IMR-90 (cell line): ENCODE data around the gene C2CD4C. TPM values are rescaled to one million over a fixed set of nuclear protein-coding genes. Genes with fewer than 3 reads are reported as not detected.

Experiments
- ATAC-seq: fragments of 200-7000 bp; cut with Tn5 transposase; 2 replicates; pipeline ENCODE4 v1.9.1; 2020; ENCODE audit warnings: low read depth, mild to moderate bottlenecking, moderate library complexity
- BruUV-seq: library from RNA; stranded (reverse); fragments of 400-500 nt; replicated peaks from 2 replicates; lab custom pipeline; 2021; lab: Mats Ljungman, UMichigan
- CTCF ChIA-PET: fragments of 300-600 bp; formaldehyde crosslinking; extraction: SDS; loops from one replicate; lab custom pipeline; 2021; ENCODE audit warnings: antibody characterized with exemption; lab: Yijun Ruan, JAX
- POLR2A ChIA-PET: fragments of 300-600 bp; sonication (Branson Sonifier 250); formaldehyde crosslinking; loops from one replicate; lab custom pipeline; 2022; ENCODE audit warnings: antibody characterized with exemption; ENCODE audit not compliant: unreplicated experiment; lab: Charles Lee
- DNase-seq: peaks from one replicate; pipeline ENCODE4 v3.0.0; 2013
- H2AFZ ChIP-seq: replicated peaks from 2 replicates; pipeline ENCODE3; 2013; ENCODE audit warnings: low read length, mild to moderate bottlenecking; ENCODE audit not compliant: poor library complexity
- H2AK5ac ChIP-seq: 2 replicates; pipeline ENCODE4 v1.6.1; 2013; ENCODE audit warnings: low read depth, low read length, inconsistent platforms
- H2AK9ac ChIP-seq: replicated peaks from 2 replicates; pipeline ENCODE3; 2013; ENCODE audit warnings: mild to moderate bottlenecking, low read depth, low read length, moderate library complexity; ENCODE audit not compliant: poor library complexity
- H2BK120ac ChIP-seq: 2 replicates; pipeline ENCODE4 v1.6.1; 2013; ENCODE audit warnings: low read depth, low read length, inconsistent platforms
- H2BK15ac ChIP-seq: 3 replicates; pipeline ENCODE4 v1.6.1; 2013; ENCODE audit warnings: low read depth, low read length, inconsistent platforms
- H2BK20ac ChIP-seq: 2 replicates; pipeline ENCODE4 v1.6.1; 2013; ENCODE audit warnings: low read depth, mild to moderate bottlenecking, inconsistent platforms, low read length, moderate library complexity
- H2BK5ac ChIP-seq: 2 replicates; pipeline ENCODE4 v1.6.1; 2013; ENCODE audit warnings: mild to moderate bottlenecking, low read depth, low read length, inconsistent platforms; ENCODE audit not compliant: poor library complexity, severe bottlenecking
- H3K14ac ChIP-seq: replicated peaks from 2 replicates; pipeline ENCODE4 v1.6.1; 2013; ENCODE audit warnings: low read depth, low read length, inconsistent platforms
- H3K18ac ChIP-seq: 2 replicates; pipeline ENCODE4 v1.6.1; 2013; ENCODE audit warnings: low read depth, low read length, control low read depth
- H3K23ac ChIP-seq: 2 replicates; pipeline ENCODE4 v1.6.1; 2013; ENCODE audit warnings: low read depth, low read length, inconsistent platforms
- H3K27ac ChIP-seq: 2 replicates; pipeline ENCODE4 v1.5.1; 2013; ENCODE audit warnings: mild to moderate bottlenecking, control low read depth, low read length; ENCODE audit not compliant: insufficient read depth
- H3K27me3 ChIP-seq: 2 replicates; pipeline ENCODE4 v1.6.1; 2013; ENCODE audit warnings: low read length; ENCODE audit not compliant: control insufficient read depth, insufficient read depth
- H3K36me3 ChIP-seq: 2 replicates; pipeline ENCODE4 v1.6.1; 2013; ENCODE audit warnings: low read length, mixed read lengths; ENCODE audit not compliant: control insufficient read depth, insufficient read depth
- H3K4ac ChIP-seq: 2 replicates; pipeline ENCODE4 v1.6.1; 2013; ENCODE audit warnings: low read depth, low read length, inconsistent platforms
- H3K4me1 ChIP-seq: 2 replicates; pipeline ENCODE4 v1.6.1; 2013; ENCODE audit warnings: low read length, mixed read lengths; ENCODE audit not compliant: control insufficient read depth, insufficient read depth
- H3K4me2 ChIP-seq: 2 replicates; pipeline ENCODE4 v1.6.1; 2013; ENCODE audit warnings: low read depth, mild to moderate bottlenecking, control low read depth, low read length, moderate library complexity
- H3K4me3 ChIP-seq: 2 replicates; pipeline ENCODE4 v1.5.1; 2013; ENCODE audit warnings: low read depth, mild to moderate bottlenecking, control low read depth, low read length, moderate library complexity; ENCODE audit not compliant: insufficient read depth
- H3K56ac ChIP-seq: 2 replicates; pipeline ENCODE4 v1.6.1; 2013; ENCODE audit warnings: low read length, inconsistent platforms; ENCODE audit not compliant: insufficient read depth; ENCODE audit errors: extremely low read depth
- H3K79me1 ChIP-seq, 2 experiments: 2 replicates each; pipeline ENCODE4 v1.6.1; 2013; ENCODE audit warnings: low read length in 2 of 2, inconsistent platforms in 1 of 2, low read depth in 1 of 2
- H3K9ac ChIP-seq: 2 replicates; pipeline ENCODE4 v1.6.1; 2013; ENCODE audit warnings: low read depth, low read length, control low read depth
- H3K9me1 ChIP-seq: 2 replicates; pipeline ENCODE4 v1.6.1; 2013; ENCODE audit warnings: low read length, inconsistent platforms; ENCODE audit not compliant: insufficient read depth
- H3K9me3 ChIP-seq: 2 replicates; pipeline ENCODE4 v1.6.1; 2013; ENCODE audit warnings: low read length; ENCODE audit not compliant: control insufficient read depth, insufficient read depth
- H4K20me1 ChIP-seq: 2 replicates; pipeline ENCODE4 v1.6.1; 2013; ENCODE audit warnings: low read length, inconsistent platforms; ENCODE audit not compliant: insufficient read depth
- H4K5ac ChIP-seq: 2 replicates; pipeline ENCODE4 v1.6.1; 2013; ENCODE audit warnings: mild to moderate bottlenecking, low read depth, low read length, control low read depth
- H4K8ac ChIP-seq, 2 experiments: 2 replicates each; pipeline ENCODE4 v1.6.1; 2013; ENCODE audit warnings: low read depth in 2 of 2, low read length in 2 of 2, control low read depth in 1 of 2, inconsistent platforms in 1 of 2
- H4K91ac ChIP-seq: 2 replicates; pipeline ENCODE4 v1.6.1; 2013; ENCODE audit warnings: low read depth, low read length, inconsistent platforms; ENCODE audit not compliant: insufficient read depth
- BHLHE40 ChIP-seq: fragments of 150-350 bp; IDR thresholded peaks from 2 replicates; pipeline ENCODE4 v1.6.1; 2016; ENCODE audit warnings: mild to moderate bottlenecking, low read depth, low read length
- CEBPB ChIP-seq: IDR thresholded peaks from 2 replicates; pipeline ENCODE4 v1.6.1; 2012; ENCODE audit warnings: low read depth, low read length, improper control_type of control experiment
- CHD1 ChIP-seq: IDR thresholded peaks from 2 replicates; pipeline ENCODE4 v1.6.1; 2012; ENCODE audit warnings: low read depth, low read length, improper control_type of control experiment
- FOS ChIP-seq: fragments of 150-350 bp; IDR thresholded peaks from 2 replicates; pipeline ENCODE4 v1.6.1; 2016; ENCODE audit warnings: low read depth, low read length
- MAFK ChIP-seq: IDR thresholded peaks from 2 replicates; pipeline ENCODE4 v1.6.1; 2012; ENCODE audit warnings: low read depth, low read length, improper control_type of control experiment
- MAZ ChIP-seq: IDR thresholded peaks from 2 replicates; pipeline ENCODE4 v1.6.1; 2012; ENCODE audit warnings: low read depth, mild to moderate bottlenecking, low read length, improper control_type of control experiment, moderate library complexity, borderline replicate concordance
- MXI1 ChIP-seq: IDR thresholded peaks from 2 replicates; pipeline ENCODE4 v1.6.1; 2012; ENCODE audit warnings: low read depth, mild to moderate bottlenecking, low read length, moderate library complexity, borderline replicate concordance
- NFE2L2 ChIP-seq: fragments of 150-350 bp; IDR thresholded peaks from 2 replicates; pipeline ENCODE4 v1.6.1; 2016; ENCODE audit warnings: low read depth, mild to moderate bottlenecking, low read length
- POLR2A ChIP-seq: IDR thresholded peaks from 2 replicates; pipeline ENCODE4 v1.6.1; 2012; ENCODE audit warnings: mild to moderate bottlenecking, low read depth, low read length
- RAD21 ChIP-seq: IDR thresholded peaks from 2 replicates; pipeline ENCODE4 v1.6.1; 2012; ENCODE audit warnings: low read length, improper control_type of control experiment
- RCOR1 ChIP-seq: IDR thresholded peaks from 2 replicates; pipeline ENCODE4 v1.6.1; 2012; ENCODE audit warnings: mild to moderate bottlenecking, low read length, improper control_type of control experiment; ENCODE audit not compliant: insufficient replicate concordance
- RFX5 ChIP-seq: IDR thresholded peaks from 2 replicates; pipeline ENCODE4 v1.8.0; 2012; ENCODE audit warnings: low read depth, mild to moderate bottlenecking, low read length, moderate library complexity
- SMC3 ChIP-seq: fragments of 150-350 bp; IDR thresholded peaks from 2 replicates; pipeline ENCODE4 v1.6.1; 2016; ENCODE audit warnings: low read depth, mild to moderate bottlenecking, antibody characterized with exemption, low read length, moderate library complexity
- WGBS, 2 experiments: methylation state at CpG; one replicate each; pipeline versions ENCODE4 v1.1.5 to v1.1.7; 2013; ENCODE audit warnings: missing lambda C conversion rate in 2 of 2; ENCODE audit not compliant: insufficient read length in 1 of 2; ENCODE audit errors: extremely low coverage in 2 of 2; 5-methylcytosine and 5-hydroxymethylcytosine counted together
- dilution Hi-C: fragments of 300-500 bp; cut with HindIII; formaldehyde crosslinking; loops from one replicate; pipeline ENCODE4 v1.14.3; 2018; ENCODE audit warnings: low sequenced_read_pairs; ENCODE audit not compliant: unreplicated experiment
- in situ Hi-C: fragments of 300-500 bp; cut with MboI; formaldehyde crosslinking; loops from 3 replicates; pipeline ENCODE4 v1.14.3; 2019; ENCODE audit warnings: low sequenced_read_pairs, inconsistent platforms, mixed read lengths
- intact Hi-C: fragments of 100-400 bp; cut with micrococcal nuclease; formaldehyde crosslinking; loops from 2 replicates; pipeline ENCODE4 v1.10.0; 2022
- polyA plus RNA-seq, 3 experiments: library from polyadenylated mRNA; depleted of rRNA; stranded (reverse); fragments of >200 nt; gene quantifications; 2 replicates each; pipeline ENCODE4 v1.2.3, GENCODE V29; 2012; ENCODE audit warnings: low replicate concordance in 1 of 3
- total RNA-seq: library from RNA; depleted of rRNA; stranded (reverse); fragments of >200 nt; gene quantifications from 2 replicates; pipeline ENCODE4 v1.2.3, GENCODE V29; 2012
- TF ChIP-seq, protein P1 (sequence below): fragments of 150-350 bp; IDR thresholded peaks from 2 replicates; pipeline ENCODE4 v1.6.1; 2016; ENCODE audit warnings: low read depth, mild to moderate bottlenecking, low read length, moderate library complexity, borderline replicate concordance
- TF ChIP-seq, protein P2 (sequence below): conservative IDR thresholded peaks from 2 replicates; pipeline ENCODE4 v1.5.1; 2012; ENCODE audit warnings: mild to moderate bottlenecking, low read depth, low read length, improper control_type of control experiment
- TF ChIP-seq, protein P3 (sequence below): fragments of 150-350 bp; IDR thresholded peaks from 2 replicates; pipeline ENCODE4 v1.6.1; 2017; ENCODE audit warnings: mild to moderate bottlenecking, antibody characterized with exemption, low read length, low read depth

Gene C2CD4C
- total and polyA plus RNA-seq, 2 of the 4 experiments (the other 2 are of a cell fraction), result under 0.01 to 0.07 TPM

DNA sequence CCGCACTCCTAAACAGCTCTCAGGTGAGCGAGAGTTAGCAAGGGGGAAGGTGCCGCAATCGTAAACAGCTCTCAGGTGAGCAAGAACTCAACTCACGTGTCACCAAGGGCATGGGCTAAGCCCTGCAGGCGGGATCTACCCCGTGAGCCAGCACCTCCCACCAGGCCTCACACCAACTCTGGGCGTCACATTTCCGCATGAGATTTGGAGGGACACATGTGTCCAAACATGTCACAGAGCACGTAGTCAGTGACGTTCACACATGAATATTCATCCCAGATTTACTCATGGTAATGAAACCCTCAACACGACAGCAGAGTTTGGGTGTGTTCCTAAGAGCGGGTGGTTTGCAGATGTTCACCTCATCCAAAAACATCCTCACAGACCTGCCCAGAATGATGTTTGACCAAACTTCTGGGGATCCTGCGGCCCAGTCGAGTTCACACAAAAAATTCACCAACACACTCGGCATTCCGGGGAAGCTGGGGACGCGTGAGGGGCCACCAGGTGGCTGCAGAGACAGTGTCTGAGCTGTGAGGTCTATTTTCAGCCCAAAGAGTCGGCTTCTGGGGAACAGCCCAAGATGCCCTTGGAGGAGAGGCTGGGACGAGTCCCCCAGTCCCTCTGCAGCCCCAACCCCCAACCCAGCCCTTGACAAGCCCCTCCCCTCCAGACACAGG lies 19.6 kb downstream of the C2CD4C start:
- intact Hi-C loops (no loop called here), in situ Hi-C loops (no loop called here), dilution Hi-C loops (no loop called here)
- H3K36me3 ChIP-seq, result no peaks in the 10 kb centered on the region
- peaks cover 12% of the 10 kb centered on the region for H3K27me3 ChIP-seq
- H3K79me1 ChIP-seq, result no peaks in the 10 kb centered on the region
- no peaks in the 10 kb centered on the region for H3K4me1 ChIP-seq
- no peak overlapping the region for H2AFZ ChIP-seq
- DNase-seq (no peak), ATAC-seq (no peak)
- no peak overlapping the region for H3K23ac ChIP-seq
- no TSS peak for BruUV-seq
- H4K8ac ChIP-seq, result no peak overlapping the region
- H4K20me1 ChIP-seq, result no peaks in the 10 kb centered on the region
- no peak overlapping the region for H3K27ac ChIP-seq
- POLR2A ChIA-PET, result no interaction called here
- H2BK5ac ChIP-seq, result no peak overlapping the region
- no peaks in the 10 kb centered on the region for H3K9me1 ChIP-seq
- H3K4me2 ChIP-seq, result no peak overlapping the region
- H4K91ac ChIP-seq, result no peak overlapping the region
- no peak overlapping the region for H3K18ac ChIP-seq
- no peak for TF ChIP-seq CHD1
- no peak for TF ChIP-seq MAFK
- no peak for TF ChIP-seq POLR2A
- no peak for TF ChIP-seq RCOR1
- TF ChIP-seq, protein P1, sequence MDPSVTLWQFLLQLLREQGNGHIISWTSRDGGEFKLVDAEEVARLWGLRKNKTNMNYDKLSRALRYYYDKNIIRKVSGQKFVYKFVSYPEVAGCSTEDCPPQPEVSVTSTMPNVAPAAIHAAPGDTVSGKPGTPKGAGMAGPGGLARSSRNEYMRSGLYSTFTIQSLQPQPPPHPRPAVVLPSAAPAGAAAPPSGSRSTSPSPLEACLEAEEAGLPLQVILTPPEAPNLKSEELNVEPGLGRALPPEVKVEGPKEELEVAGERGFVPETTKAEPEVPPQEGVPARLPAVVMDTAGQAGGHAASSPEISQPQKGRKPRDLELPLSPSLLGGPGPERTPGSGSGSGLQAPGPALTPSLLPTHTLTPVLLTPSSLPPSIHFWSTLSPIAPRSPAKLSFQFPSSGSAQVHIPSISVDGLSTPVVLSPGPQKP, result no peak
- TF ChIP-seq, protein P2, sequence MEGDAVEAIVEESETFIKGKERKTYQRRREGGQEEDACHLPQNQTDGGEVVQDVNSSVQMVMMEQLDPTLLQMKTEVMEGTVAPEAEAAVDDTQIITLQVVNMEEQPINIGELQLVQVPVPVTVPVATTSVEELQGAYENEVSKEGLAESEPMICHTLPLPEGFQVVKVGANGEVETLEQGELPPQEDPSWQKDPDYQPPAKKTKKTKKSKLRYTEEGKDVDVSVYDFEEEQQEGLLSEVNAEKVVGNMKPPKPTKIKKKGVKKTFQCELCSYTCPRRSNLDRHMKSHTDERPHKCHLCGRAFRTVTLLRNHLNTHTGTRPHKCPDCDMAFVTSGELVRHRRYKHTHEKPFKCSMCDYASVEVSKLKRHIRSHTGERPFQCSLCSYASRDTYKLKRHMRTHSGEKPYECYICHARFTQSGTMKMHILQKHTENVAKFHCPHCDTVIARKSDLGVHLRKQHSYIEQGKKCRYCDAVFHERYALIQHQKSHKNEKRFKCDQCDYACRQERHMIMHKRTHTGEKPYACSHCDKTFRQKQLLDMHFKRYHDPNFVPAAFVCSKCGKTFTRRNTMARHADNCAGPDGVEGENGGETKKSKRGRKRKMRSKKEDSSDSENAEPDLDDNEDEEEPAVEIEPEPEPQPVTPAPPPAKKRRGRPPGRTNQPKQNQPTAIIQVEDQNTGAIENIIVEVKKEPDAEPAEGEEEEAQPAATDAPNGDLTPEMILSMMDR, result no peak
- no peak for TF ChIP-seq MXI1
- TF ChIP-seq NFE2L2, result no peak
- TF ChIP-seq BHLHE40, result no peak
- TF ChIP-seq CEBPB, result no peak
- no peak for TF ChIP-seq FOS
- TF ChIP-seq MAZ, result no peak
- no peak for TF ChIP-seq RFX5
- no peak for TF ChIP-seq SMC3
- TF ChIP-seq, protein P3, sequence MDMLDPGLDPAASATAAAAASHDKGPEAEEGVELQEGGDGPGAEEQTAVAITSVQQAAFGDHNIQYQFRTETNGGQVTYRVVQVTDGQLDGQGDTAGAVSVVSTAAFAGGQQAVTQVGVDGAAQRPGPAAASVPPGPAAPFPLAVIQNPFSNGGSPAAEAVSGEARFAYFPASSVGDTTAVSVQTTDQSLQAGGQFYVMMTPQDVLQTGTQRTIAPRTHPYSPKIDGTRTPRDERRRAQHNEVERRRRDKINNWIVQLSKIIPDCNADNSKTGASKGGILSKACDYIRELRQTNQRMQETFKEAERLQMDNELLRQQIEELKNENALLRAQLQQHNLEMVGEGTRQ, result no peak
- no peak for TF ChIP-seq RAD21
- peaks cover 7% of the 10 kb centered on the region; the same call in 1 of the 2 replicates for H3K9me3 ChIP-seq
- 31% methylated on average over 5 of the region's 21 CpGs; no CpG with 5 or more reads in 1 of the 2 experiments for WGBS, 2 experiments
- H3K4me3 ChIP-seq, result no peak overlapping the region
- no peak overlapping the region for H2BK120ac ChIP-seq
- no peak overlapping the region for H2AK5ac ChIP-seq
- no peak overlapping the region for H3K4ac ChIP-seq
- H3K9ac ChIP-seq, result no peak overlapping the region
- no peak overlapping the region for H2AK9ac ChIP-seq
- no peak overlapping the region for H3K56ac ChIP-seq
- CTCF ChIA-PET, result no interaction called here
- H2BK20ac ChIP-seq, result no peak overlapping the region
- H4K5ac ChIP-seq, result no peak overlapping the region
- no peak overlapping the region for H3K14ac ChIP-seq
- no peak overlapping the region for H2BK15ac ChIP-seq
